COLO829 (cell line): Measurements from ENCODE around the gene RER1.
"Not testable (repeated sequence)": the region's sequence is repeated elsewhere in the genome, so short reads cannot be mapped to it uniquely, and the experiment has no call there.

Experiments
- DNase-seq: peaks from one replicate; pipeline ENCODE4 v3.0.0; 2012; ENCODE audit warnings: low spot score

The RER1 gene

GRCh38 chr1:2429780-2430591 is 38.3 kb downstream of the RER1 start:
- no peak for DNase-seq

- DNase-seq: no peak
Observed at GRCh38 chr1:2430592-2430973, 38.9 kb downstream of the RER1 start.

- DNase-seq: no peak
Observed at GRCh38 chr1:2431103-2431502, 39.5 kb downstream of the RER1 start.

GRCh38 chr1:2431518-2431917 is 39.9 kb downstream of the RER1 start:
- DNase-seq: no peak

- DNase-seq: no peak
Observed at GRCh38 chr1:2432441-2432844, 40.8 kb downstream of the RER1 start.

GRCh38 chr1:2433196-2433595 is 41.6 kb downstream of the RER1 start:
- no peak for DNase-seq

GRCh38 chr1:2433936-2434655 is 42.5 kb downstream of the RER1 start:
- no peak for DNase-seq

- no peak for DNase-seq
Observed at GRCh38 chr1:2435091-2435490, 43.5 kb downstream of the RER1 start.

GRCh38 chr1:2435746-2436355 is 44.2 kb downstream of the RER1 start:
- no peak for DNase-seq

GRCh38 chr1:2436876-2437275 is 45.2 kb downstream of the RER1 start:
- no peak for DNase-seq

GRCh38 chr1:2437617-2438016 is 46.0 kb downstream of the RER1 start:
- no peak for DNase-seq

- no peak for DNase-seq
Observed at GRCh38 chr1:2438038-2438437, 46.4 kb downstream of the RER1 start.

GRCh38 chr1:2438641-2439040 is 47.0 kb downstream of the RER1 start:
- DNase-seq: no peak

- DNase-seq: no peak
Observed at GRCh38 chr1:2439369-2439768, 47.7 kb downstream of the RER1 start.

GRCh38 chr1:2440346-2440745 is 48.7 kb downstream of the RER1 start:
- not testable (repeated sequence) for DNase-seq

GRCh38 chr1:2441746-2442145 is 50.1 kb downstream of the RER1 start:
- DNase-seq: no peak

GRCh38 chr1:2442661-2443060 is 51.0 kb downstream of the RER1 start:
- DNase-seq: no peak

- no peak for DNase-seq
Observed at GRCh38 chr1:2443277-2444137, 51.9 kb downstream of the RER1 start.

GRCh38 chr1:2444138-2444591 is 52.5 kb downstream of the RER1 start:
- no peak for DNase-seq

- DNase-seq: no peak
Observed at GRCh38 chr1:2445162-2445822, 53.7 kb downstream of the RER1 start.

- DNase-seq: no peak
Observed at GRCh38 chr1:2445823-2446215, 54.2 kb downstream of the RER1 start.

GRCh38 chr1:2446394-2446793 is 54.8 kb downstream of the RER1 start:
- DNase-seq: no peak
